ENCODE data around the gene MGA.

The MGA gene

GRCh38 chr15:41659190-41659589 is 1.0 kb upstream of the MGA start:
- no peak for DNase-seq

GRCh38 chr15:41659855-41660234 is 360 bp upstream of the MGA start:
- DNase-seq, result no peak

- DNase-seq, result no peak
These were observed 893 bp downstream of the MGA start for GRCh38 chr15:41661078-41661517.

GRCh38 chr15:41661518-41662225 is 1.5 kb downstream of the MGA start:
- DNase-seq, result peak; percentile 72

- DNase-seq, result peak; percentile 61
These were observed 6.2 kb downstream of the MGA start for GRCh38 chr15:41666353-41666920.

GRCh38 chr15:41669701-41670100 is 9.5 kb downstream of the MGA start:
- no peak for DNase-seq

GRCh38 chr15:41671656-41672648 is 11.7 kb downstream of the MGA start:
- DNase-seq, result no peak

GRCh38 chr15:41675337-41675736 is 15.1 kb downstream of the MGA start:
- no peak for DNase-seq

- no peak for DNase-seq
These were observed 18.5 kb downstream of the MGA start for GRCh38 chr15:41678742-41679141.

GRCh38 chr15:41683955-41684354 is 23.8 kb downstream of the MGA start:
- no peak for DNase-seq

GRCh38 chr15:41688671-41689070 is 28.5 kb downstream of the MGA start:
- DNase-seq, result no peak

GRCh38 chr15:41689083-41689482 is 28.9 kb downstream of the MGA start:
- DNase-seq, result no peak

GRCh38 chr15:41689834-41690233 is 29.6 kb downstream of the MGA start:
- DNase-seq, result no peak

- DNase-seq, result no peak
These were observed 30.4 kb downstream of the MGA start for GRCh38 chr15:41690636-41691035.

GRCh38 chr15:41691471-41691870 is 31.3 kb downstream of the MGA start:
- DNase-seq, result peak; percentile 54

GRCh38 chr15:41692049-41692448 is 31.8 kb downstream of the MGA start:
- DNase-seq, result no peak

- DNase-seq, result no peak
These were observed 33.6 kb downstream of the MGA start for GRCh38 chr15:41693757-41694156.

GRCh38 chr15:41695750-41696436 is 35.7 kb downstream of the MGA start:
- DNase-seq, result peak; percentile 39

GRCh38 chr15:41698779-41699178 is 38.6 kb downstream of the MGA start:
- peak; percentile 80 for DNase-seq

- no peak for DNase-seq
These were observed 42.9 kb downstream of the MGA start for GRCh38 chr15:41703120-41703519.

GRCh38 chr15:41713047-41713446 is 52.8 kb downstream of the MGA start:
- DNase-seq, result no peak

GRCh38 chr15:41714291-41714690 is 54.1 kb downstream of the MGA start:
- DNase-seq, result no peak

- no peak for DNase-seq
These were observed 56.7 kb downstream of the MGA start for GRCh38 chr15:41716864-41717263.
